GM11168 (cell line): ENCODE measurements around the gene CENPB.

Source experiments
- in situ Hi-C: fragments of 300-500 bp; cut with MboI; formaldehyde crosslinking; loops from one replicate; pipeline ENCODE4 v1.12.0; 2022; ENCODE audit warnings: low sequenced_read_pairs; ENCODE audit not compliant: unreplicated experiment

CENPB gene

DNA sequence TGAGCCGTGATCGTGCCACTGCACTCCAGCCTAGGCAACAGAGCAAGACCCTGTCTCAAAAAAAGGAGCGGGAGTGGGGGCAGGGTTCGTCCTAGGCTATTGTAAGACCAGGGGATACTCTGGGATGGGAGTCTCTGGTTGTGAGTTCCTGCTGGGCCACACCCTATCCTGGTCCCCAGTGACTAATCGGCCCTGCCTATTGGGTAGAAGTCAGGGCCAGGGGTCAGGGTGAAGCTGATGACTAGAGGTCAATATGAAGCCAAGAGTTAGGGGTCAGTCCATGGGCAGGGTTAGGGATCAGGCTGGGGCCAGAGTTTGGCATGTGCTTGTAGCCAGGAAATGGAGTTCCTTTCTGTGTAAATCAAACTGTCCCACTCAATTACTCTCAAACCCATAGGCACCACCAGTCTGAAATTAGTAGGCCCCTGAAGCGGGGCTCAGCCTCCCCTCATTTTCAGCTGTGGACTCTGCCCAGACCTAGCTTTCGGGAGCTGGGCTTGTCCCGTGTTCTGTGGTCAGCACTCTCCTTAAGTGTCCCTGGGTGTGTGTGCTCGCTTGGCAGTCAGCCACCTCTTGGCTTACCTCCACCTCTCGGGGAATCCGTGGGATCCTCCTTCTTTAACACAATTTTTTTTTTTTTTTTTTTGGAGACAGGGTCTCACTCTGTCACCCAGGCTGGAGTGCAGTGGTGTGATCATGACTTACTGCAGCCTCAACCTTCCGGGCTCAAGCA, 52.3 kb downstream of the CENPB start:
- in situ Hi-C loops, result no loop called here
